Type B pancreatic cell (in vitro differentiated cells): ENCODE results near the gene LCAT. TPM values are rescaled to one million over a fixed set of nuclear protein-coding genes. Genes with fewer than 3 reads are reported as not detected.

ENCODE experiments used
- DNase-seq: peaks from one replicate; pipeline ENCODE4 v3.0.0; 2021; ENCODE audit warnings: mixed read lengths; ENCODE audit not compliant: unreplicated experiment; ENCODE audit errors: extremely low spot score
- H3K27ac Mint-ChIP-seq: 2 replicates; pipeline ENCODE4 v1.8.0; 2021; ENCODE audit warnings: mild to moderate bottlenecking, mixed read lengths
- H3K27me3 Mint-ChIP-seq: 2 replicates; pipeline ENCODE4 v1.8.0; 2021; ENCODE audit warnings: mixed read lengths
- H3K36me3 Mint-ChIP-seq: 2 replicates; pipeline ENCODE4 v1.8.0; 2021; ENCODE audit warnings: mixed read lengths
- H3K4me1 Mint-ChIP-seq: one replicate; pipeline ENCODE4 v1.8.0; 2021; ENCODE audit warnings: mixed read lengths; ENCODE audit not compliant: unreplicated experiment
- H3K4me3 Mint-ChIP-seq: 2 replicates; pipeline ENCODE4 v1.8.0; 2021; ENCODE audit warnings: mild to moderate bottlenecking, mixed read lengths
- H3K9me3 Mint-ChIP-seq: 2 replicates; pipeline ENCODE4 v1.8.0; 2021; ENCODE audit warnings: mixed read lengths
- total RNA-seq: library from RNA; stranded (reverse); gene quantifications from 2 replicates; pipeline ENCODE4 v1.2.1, GENCODE V29; 2021; ENCODE audit warnings: low replicate concordance
- TF ChIP-seq, protein P1 (sequence below): fragments of 200-600 bp; sonication (generic); conservative IDR thresholded peaks from 2 replicates; pipeline ENCODE4 v1.5.0; 2021; ENCODE audit warnings: antibody characterized with exemption, mild to moderate bottlenecking

The LCAT gene
- total RNA-seq, 1 donor from 2014 or later = 26.1 TPM

GRCh38 chr16:67946966-67947558, 3.1 kb upstream of the LCAT start:
- Mint-ChIP-seq H3K27me3 (no peaks in the 10 kb centered on the region), H3K36me3 (no peaks in the 10 kb centered on the region), H3K27ac (no peak overlapping the region), H3K9me3 (no peaks in the 10 kb centered on the region), H3K4me1 (peaks cover 3% of the 10 kb centered on the region), H3K4me3 (no peak overlapping the region)
- TF ChIP-seq, protein P1, sequence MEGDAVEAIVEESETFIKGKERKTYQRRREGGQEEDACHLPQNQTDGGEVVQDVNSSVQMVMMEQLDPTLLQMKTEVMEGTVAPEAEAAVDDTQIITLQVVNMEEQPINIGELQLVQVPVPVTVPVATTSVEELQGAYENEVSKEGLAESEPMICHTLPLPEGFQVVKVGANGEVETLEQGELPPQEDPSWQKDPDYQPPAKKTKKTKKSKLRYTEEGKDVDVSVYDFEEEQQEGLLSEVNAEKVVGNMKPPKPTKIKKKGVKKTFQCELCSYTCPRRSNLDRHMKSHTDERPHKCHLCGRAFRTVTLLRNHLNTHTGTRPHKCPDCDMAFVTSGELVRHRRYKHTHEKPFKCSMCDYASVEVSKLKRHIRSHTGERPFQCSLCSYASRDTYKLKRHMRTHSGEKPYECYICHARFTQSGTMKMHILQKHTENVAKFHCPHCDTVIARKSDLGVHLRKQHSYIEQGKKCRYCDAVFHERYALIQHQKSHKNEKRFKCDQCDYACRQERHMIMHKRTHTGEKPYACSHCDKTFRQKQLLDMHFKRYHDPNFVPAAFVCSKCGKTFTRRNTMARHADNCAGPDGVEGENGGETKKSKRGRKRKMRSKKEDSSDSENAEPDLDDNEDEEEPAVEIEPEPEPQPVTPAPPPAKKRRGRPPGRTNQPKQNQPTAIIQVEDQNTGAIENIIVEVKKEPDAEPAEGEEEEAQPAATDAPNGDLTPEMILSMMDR = no peak
- DNase-seq = no peak

DNA sequence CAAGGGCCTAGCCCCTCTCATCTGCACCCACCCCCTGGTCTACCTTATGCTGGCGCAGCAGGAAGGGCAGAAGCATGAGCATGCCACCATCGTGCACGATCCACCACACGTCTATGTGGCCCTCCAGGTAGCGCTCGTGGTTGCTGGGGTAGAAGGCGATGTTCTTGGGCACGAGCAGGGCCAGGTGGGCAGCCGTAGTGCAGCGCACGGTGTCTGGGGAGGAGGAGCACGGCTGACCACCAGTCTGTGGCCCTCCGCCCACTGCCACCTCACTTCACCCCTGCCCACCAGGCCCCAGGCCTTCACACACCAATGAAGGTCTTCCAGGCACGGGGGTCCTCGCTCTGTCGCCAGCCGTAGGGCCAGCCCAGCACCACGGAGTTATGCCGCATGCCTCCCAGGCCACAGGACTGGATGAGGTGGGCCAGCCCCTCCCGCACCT, 2.2 kb upstream of the LCAT start:
- Mint-ChIP-seq H3K27ac (no peak overlapping the region), H3K27me3 (no peaks in the 10 kb centered on the region), H3K36me3 (no peaks in the 10 kb centered on the region)

DNA sequence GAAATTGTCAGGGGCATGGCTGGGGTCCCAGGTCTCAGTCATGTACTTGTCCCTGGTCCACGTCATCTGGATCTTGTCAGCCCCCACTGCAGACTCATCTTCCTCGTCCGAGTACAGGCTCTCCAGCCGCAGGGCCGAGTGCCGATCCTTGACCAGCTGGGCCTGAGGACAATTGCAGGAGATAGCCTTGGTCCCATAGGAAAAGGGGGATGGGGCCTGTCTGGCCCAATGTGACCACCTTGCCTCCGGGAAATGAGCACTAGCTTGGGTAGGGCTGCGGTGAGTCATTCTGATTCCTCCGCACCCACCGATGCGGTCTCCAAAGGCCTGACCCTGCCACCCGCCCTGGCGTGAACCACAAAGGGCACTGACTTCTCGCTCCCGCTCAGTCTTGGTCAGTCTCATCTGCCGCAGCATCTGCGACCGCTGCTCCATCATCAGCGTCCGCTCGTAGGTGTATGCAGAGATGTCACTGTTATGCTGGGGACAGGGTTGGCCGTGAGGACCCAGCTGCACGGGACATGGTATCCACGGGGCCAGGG, 1.5 kb upstream of the LCAT start:
- no peaks in the 10 kb centered on the region for H3K9me3 Mint-ChIP-seq
- TF ChIP-seq, protein P1 = no peak
- peaks cover 3% of the 10 kb centered on the region for H3K4me1 Mint-ChIP-seq
- DNase-seq = no peak
- no peak overlapping the region for H3K27ac Mint-ChIP-seq
- H3K4me3 Mint-ChIP-seq = no peak overlapping the region
- no peaks in the 10 kb centered on the region for H3K27me3 Mint-ChIP-seq
- H3K36me3 Mint-ChIP-seq = no peaks in the 10 kb centered on the region

More for the DNA sequence above, 2.2 kb upstream of the LCAT start:
- no peak for DNase-seq
- H3K9me3 Mint-ChIP-seq = no peaks in the 10 kb centered on the region
- no peak overlapping the region for H3K4me3 Mint-ChIP-seq
- TF ChIP-seq, protein P1 = no peak
- H3K4me1 Mint-ChIP-seq = peaks cover 3% of the 10 kb centered on the region

DNA sequence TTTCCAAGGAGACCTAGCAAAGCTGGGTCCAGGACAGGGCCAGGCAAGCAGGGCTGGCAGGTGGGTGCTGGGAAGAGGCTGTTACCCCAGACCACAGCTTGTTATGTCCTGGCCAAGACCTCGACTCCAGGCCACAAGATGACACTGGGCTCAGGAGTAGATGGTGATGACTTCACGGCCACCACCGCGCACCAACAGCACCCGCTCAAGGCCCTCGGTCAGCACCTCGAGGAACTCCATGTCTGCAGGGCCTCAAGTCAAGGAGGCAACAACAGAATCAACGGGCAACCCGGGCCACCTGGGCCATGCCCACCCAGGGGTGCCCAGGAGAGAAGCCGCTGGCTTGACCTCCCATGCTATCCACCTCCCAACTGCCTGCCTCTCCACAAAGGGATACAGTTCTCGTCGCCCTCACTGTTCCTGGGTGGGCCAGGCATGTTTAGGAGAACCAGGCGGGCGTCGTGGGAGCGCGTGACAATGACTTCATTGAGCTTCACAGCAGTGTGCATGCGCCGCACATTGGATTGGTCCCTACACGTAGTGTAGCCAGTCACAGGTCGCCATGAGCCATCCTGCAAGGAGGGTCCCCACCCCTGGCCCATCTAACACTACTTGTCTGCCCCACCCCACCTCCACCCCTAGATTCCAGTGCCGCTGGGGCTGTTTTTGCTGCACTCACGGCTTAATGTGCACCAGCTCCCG, 921 bp upstream of the LCAT start:
- Mint-ChIP-seq H3K27me3 (no peaks in the 10 kb centered on the region), H3K4me1 (peaks cover 3% of the 10 kb centered on the region), H3K27ac (no peak overlapping the region), H3K9me3 (no peaks in the 10 kb centered on the region), H3K4me3 (no peak overlapping the region), H3K36me3 (no peaks in the 10 kb centered on the region)
- TF ChIP-seq, protein P1 = no peak
- no peak for DNase-seq

- Mint-ChIP-seq H3K4me3 (no peak overlapping the region), H3K4me1 (peaks cover 3% of the 10 kb centered on the region), H3K27me3 (no peaks in the 10 kb centered on the region), H3K36me3 (no peaks in the 10 kb centered on the region), H3K27ac (no peak overlapping the region), H3K9me3 (no peaks in the 10 kb centered on the region)
- TF ChIP-seq, protein P1 = no peak
- no peak for DNase-seq
These were observed 683 bp downstream of the LCAT start for GRCh38 chr16:67943256-67943618.
